OCI-LY3 (cell line): ENCODE results near the gene CRAMP1.
"Not testable (repeated sequence)": the region's sequence is repeated elsewhere in the genome, so short reads cannot be mapped to it uniquely, and the experiment has no call there.

ENCODE experiments used
- H2AFZ ChIP-seq: fragments of 200-600, 300-600 bp; shearing (Covaris generic); 2 replicates; pipeline ENCODE4 v1.6.0; 2014; ENCODE audit warnings: antibody characterized with exemption, low read depth, low read length
- H3K27ac ChIP-seq: fragments of 200-600, 300-600 bp; sonication (generic); 2 replicates; pipeline ENCODE4 v1.5.1; 2014; ENCODE audit warnings: mild to moderate bottlenecking, low read length, moderate library complexity, mixed read lengths
- H3K27me3 ChIP-seq: fragments of 200-600, 300-600 bp; sonication (generic); 2 replicates; pipeline ENCODE4 v1.6.1; 2014; ENCODE audit warnings: low read depth, low read length, mixed read lengths
- H3K36me3 ChIP-seq: fragments of 200-600, 300-600 bp; sonication (generic); replicated peaks from 2 replicates; pipeline ENCODE3; 2014; ENCODE audit warnings: low read depth, low read length, mixed read lengths
- H3K4me1 ChIP-seq: fragments of 300-600, 200-600 bp; sonication (generic); 2 replicates; pipeline ENCODE4 v1.6.1; 2014; ENCODE audit warnings: low read length, mixed read lengths
- H3K4me2 ChIP-seq: fragments of 200-600, 300-600 bp; sonication (generic); 2 replicates; pipeline ENCODE4 v1.6.1; 2014; ENCODE audit warnings: low read length, mixed read lengths
- H3K4me3 ChIP-seq: fragments of 300-600, 200-600 bp; sonication (generic); 2 replicates; pipeline ENCODE4 v1.5.1; 2014; ENCODE audit warnings: antibody characterized with exemption, mild to moderate bottlenecking, low read length, moderate library complexity
- H3K79me2 ChIP-seq: fragments of 300-600, 200-600 bp; shearing (Covaris generic); 2 replicates; pipeline ENCODE4 v1.6.1; 2014; ENCODE audit warnings: mild to moderate bottlenecking, low read length, mixed read lengths
- H3K9ac ChIP-seq: fragments of 300-600, 200-600 bp; shearing (Covaris generic); 2 replicates; pipeline ENCODE4 v1.6.0; 2014; ENCODE audit warnings: mild to moderate bottlenecking, low read length, moderate library complexity
- H3K9me3 ChIP-seq: fragments of 200-600, 300-600 bp; shearing (Covaris generic); 2 replicates; pipeline ENCODE4 v1.6.1; 2014; ENCODE audit warnings: low read length, mixed read lengths; ENCODE audit not compliant: insufficient read depth
- H4K20me1 ChIP-seq: fragments of 200-600, 300-600 bp; sonication (generic); 2 replicates; pipeline ENCODE4 v1.6.1; 2016; ENCODE audit warnings: low read length, mixed read lengths; ENCODE audit not compliant: insufficient read depth
- CTCF ChIP-seq: fragments of 200-600, 300-600 bp; sonication (generic); IDR thresholded peaks from 2 replicates; pipeline ENCODE4 v1.5.1; 2014; ENCODE audit warnings: antibody characterized with exemption, low read length, low read depth
- EZH2phosphoT487 ChIP-seq: fragments of 200-600 bp; shearing (Covaris generic); IDR thresholded peaks from 2 replicates; pipeline ENCODE4 v1.6.1; 2018; ENCODE audit warnings: antibody characterized with exemption, mixed run types, low read depth

The CRAMP1 gene

GRCh38 chr16:1590366-1590765, 21.8 kb upstream of the CRAMP1 start:
- Histone ChIP-seq H3K9ac (no peak overlapping the region), H3K4me2 (no peak overlapping the region), H3K79me2 (no peaks in the 10 kb centered on the region), H3K27ac (no peak overlapping the region), H3K27me3 (no peaks in the 10 kb centered on the region), H4K20me1 (no peaks in the 10 kb centered on the region), H2AFZ (no peak overlapping the region), H3K36me3 (no peaks in the 10 kb centered on the region), H3K9me3 (no peaks in the 10 kb centered on the region), H3K4me1 (no peaks in the 10 kb centered on the region), H3K4me3 (no peak overlapping the region)
- no peak for TF ChIP-seq EZH2phosphoT487
- TF ChIP-seq CTCF = no peak

GRCh38 chr16:1590930-1591705, 21.0 kb upstream of the CRAMP1 start:
- Histone ChIP-seq H3K9me3 (no peaks in the 10 kb centered on the region), H2AFZ (no peak overlapping the region), H3K4me1 (no peaks in the 10 kb centered on the region), H3K27me3 (no peaks in the 10 kb centered on the region), H3K4me2 (no peak overlapping the region), H3K79me2 (no peaks in the 10 kb centered on the region), H3K9ac (no peak overlapping the region), H3K36me3 (no peaks in the 10 kb centered on the region), H3K27ac (no peak overlapping the region), H4K20me1 (no peaks in the 10 kb centered on the region), H3K4me3 (no peak overlapping the region)
- TF ChIP-seq CTCF (no peak), EZH2phosphoT487 (no peak)

- H3K79me2 ChIP-seq = no peaks in the 10 kb centered on the region
- no peaks in the 10 kb centered on the region for H3K9me3 ChIP-seq
- no peaks in the 10 kb centered on the region for H3K36me3 ChIP-seq
- no peaks in the 10 kb centered on the region for H4K20me1 ChIP-seq
- H3K4me1 ChIP-seq = no peaks in the 10 kb centered on the region
- no peak overlapping the region for H2AFZ ChIP-seq
- no peaks in the 10 kb centered on the region for H3K27me3 ChIP-seq
- H3K4me3 ChIP-seq = no peak overlapping the region
- H3K4me2 ChIP-seq = no peak overlapping the region
- H3K27ac ChIP-seq = no peak overlapping the region
- TF ChIP-seq EZH2phosphoT487 (no peak), CTCF (no peak)
- no peak overlapping the region for H3K9ac ChIP-seq
Measured at GRCh38 chr16:1592446-1592845, 19.7 kb upstream of the CRAMP1 start.

GRCh38 chr16:1595511-1595910, 16.6 kb upstream of the CRAMP1 start:
- H4K20me1 ChIP-seq, H3K4me2 ChIP-seq, H3K9ac ChIP-seq, H3K27me3 ChIP-seq, H3K4me1 ChIP-seq, H3K79me2 ChIP-seq, H3K4me3 ChIP-seq, H2AFZ ChIP-seq, H3K36me3 ChIP-seq, H3K9me3 ChIP-seq, H3K27ac ChIP-seq: not testable (repeated sequence)
